Measurements from ENCODE around the gene SPCS3.
"Not testable (repeated sequence)": the region's sequence is repeated elsewhere in the genome, so short reads cannot be mapped to it uniquely, and the experiment has no call there.

SPCS3 gene

DNA sequence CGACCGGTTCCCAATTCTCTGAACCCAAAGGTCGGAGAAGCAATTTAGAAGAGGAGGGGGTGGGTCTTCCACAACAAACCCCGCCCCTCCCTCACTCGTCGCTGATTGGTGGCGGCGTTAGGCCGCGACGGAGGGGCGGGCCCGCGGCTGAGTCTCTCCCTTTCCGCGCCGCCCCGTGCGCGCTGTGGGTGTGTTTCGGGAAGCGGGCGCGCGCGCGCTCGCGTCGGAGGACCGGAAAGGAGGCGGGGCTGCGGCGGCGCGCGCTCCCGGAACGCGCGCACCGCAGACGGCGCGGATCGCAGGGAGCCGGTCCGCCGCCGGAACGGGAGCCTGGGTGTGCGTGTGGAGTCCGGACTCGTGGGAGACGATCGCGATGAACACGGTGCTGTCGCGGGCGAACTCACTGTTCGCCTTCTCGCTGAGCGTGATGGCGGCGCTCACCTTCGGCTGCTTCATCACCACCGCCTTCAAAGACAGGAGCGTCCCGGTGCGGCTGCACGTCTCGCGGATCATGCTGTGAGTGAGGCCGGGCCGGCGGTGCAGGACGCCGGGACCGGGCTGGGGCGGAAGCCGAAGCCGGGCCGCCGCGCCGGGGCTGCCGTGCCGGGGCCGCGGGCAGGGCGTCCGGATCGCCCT lies at the start of gene SPCS3:
TSS of gene SPCS3 (plus strand) at position 263 of the 636 bp plus-strand sequence. CDS start at position 374, 111 bp downstream.
- H3K27me3 Mint-ChIP-seq, result no peaks in the 10 kb centered on the region
- peaks cover 45% of the 10 kb centered on the region for H3K4me1 Mint-ChIP-seq
- ATAC-seq (peak; percentile 91), DNase-seq (peak; percentile 96)
- H3K27ac Mint-ChIP-seq, result peak within 1 kb of the TSS; percentile 90
- H3K36me3 Mint-ChIP-seq (ENCODE audit: low read depth), result peaks cover 26% of the 10 kb centered on the region
- H3K9me3 Mint-ChIP-seq, result no peaks in the 10 kb centered on the region
- H3K4me3 Mint-ChIP-seq, result peak within 1 kb of the TSS; percentile 92

DNA sequence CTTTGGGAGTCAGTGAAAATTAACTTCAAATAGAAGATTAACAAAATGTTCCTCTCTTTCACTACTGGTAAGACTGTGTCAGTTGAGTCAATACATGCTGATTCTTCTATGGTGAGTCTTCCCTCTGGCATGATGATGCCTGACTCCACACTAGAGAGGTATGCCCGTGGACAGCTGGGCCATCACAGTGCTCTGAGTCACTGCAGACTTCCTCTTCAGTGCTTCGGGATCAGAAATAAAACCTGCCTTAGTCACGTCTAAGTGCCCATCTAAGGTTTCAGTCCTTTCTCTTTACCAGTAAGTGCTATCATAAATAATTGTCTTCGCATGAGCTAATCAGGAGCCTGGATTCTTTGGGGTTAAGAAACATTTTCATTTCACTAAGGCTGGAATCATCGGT lies 49.1 kb upstream of the SPCS3 start:
- no peak overlapping the region for H3K4me3 Mint-ChIP-seq
- H3K9me3 Mint-ChIP-seq, result no peaks in the 10 kb centered on the region
- DNase-seq, result no peak
- no peak overlapping the region for H3K27ac Mint-ChIP-seq
- no peaks in the 10 kb centered on the region for H3K36me3 Mint-ChIP-seq (ENCODE audit: low read depth)
- peaks cover 6% of the 10 kb centered on the region for H3K27me3 Mint-ChIP-seq
- H3K4me1 Mint-ChIP-seq, result no peaks in the 10 kb centered on the region
- no peak for ATAC-seq

DNA sequence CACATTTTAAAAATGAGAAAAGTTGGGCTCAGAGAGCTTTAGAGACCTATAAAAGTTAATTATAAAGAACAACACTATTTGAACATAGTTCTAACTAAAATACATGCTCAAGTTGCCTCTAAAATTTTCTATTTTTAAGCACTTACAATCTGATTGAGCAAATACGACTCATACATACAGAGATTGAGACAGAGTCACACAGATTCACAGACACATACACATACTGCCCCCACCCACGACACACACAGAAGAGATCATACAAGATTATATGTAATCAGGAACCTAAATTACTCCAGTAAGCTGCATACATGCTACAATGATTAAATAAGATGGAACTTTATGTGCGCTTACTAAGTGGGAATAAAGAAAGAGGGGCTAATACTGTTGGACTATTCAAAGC lies 48.0 kb upstream of the SPCS3 start:
- H3K4me3 Mint-ChIP-seq, result no peak overlapping the region

DNA sequence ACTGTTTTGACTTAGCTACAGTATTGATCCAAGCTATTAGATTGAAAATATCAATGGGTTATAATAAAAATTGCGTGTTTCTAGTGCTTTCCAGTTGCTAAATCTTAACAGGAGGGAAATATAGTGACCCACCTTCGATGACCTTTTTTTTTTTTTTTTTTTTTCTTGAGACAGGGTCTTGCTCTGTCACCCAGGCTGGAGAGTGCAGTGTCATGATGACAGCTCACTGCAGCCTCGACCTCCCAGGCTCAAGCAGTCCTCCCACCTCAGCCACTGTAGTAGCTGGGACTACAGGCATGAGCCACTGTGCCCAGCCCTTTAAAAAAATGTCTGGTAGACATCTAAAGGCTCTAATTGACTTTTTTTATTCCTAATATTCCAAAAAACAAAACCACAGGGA lies 47.0 kb upstream of the SPCS3 start:
- H3K27me3 Mint-ChIP-seq, result peaks cover 10% of the 10 kb centered on the region
- ATAC-seq (no peak), DNase-seq (no peak)
- H3K27ac Mint-ChIP-seq, result no peak overlapping the region
- H3K36me3 Mint-ChIP-seq (ENCODE audit: low read depth), result no peaks in the 10 kb centered on the region
- no peaks in the 10 kb centered on the region for H3K4me1 Mint-ChIP-seq
- no peaks in the 10 kb centered on the region for H3K9me3 Mint-ChIP-seq
- no peak overlapping the region for H3K4me3 Mint-ChIP-seq

More for the DNA sequence above, 48.0 kb upstream of the SPCS3 start:
- no peaks in the 10 kb centered on the region for H3K4me1 Mint-ChIP-seq
- no peaks in the 10 kb centered on the region for H3K36me3 Mint-ChIP-seq (ENCODE audit: low read depth)
- no peak for DNase-seq
- H3K27me3 Mint-ChIP-seq, result peaks cover 6% of the 10 kb centered on the region
- H3K27ac Mint-ChIP-seq, result no peak overlapping the region
- ATAC-seq, result no peak
- no peaks in the 10 kb centered on the region for H3K9me3 Mint-ChIP-seq

DNA sequence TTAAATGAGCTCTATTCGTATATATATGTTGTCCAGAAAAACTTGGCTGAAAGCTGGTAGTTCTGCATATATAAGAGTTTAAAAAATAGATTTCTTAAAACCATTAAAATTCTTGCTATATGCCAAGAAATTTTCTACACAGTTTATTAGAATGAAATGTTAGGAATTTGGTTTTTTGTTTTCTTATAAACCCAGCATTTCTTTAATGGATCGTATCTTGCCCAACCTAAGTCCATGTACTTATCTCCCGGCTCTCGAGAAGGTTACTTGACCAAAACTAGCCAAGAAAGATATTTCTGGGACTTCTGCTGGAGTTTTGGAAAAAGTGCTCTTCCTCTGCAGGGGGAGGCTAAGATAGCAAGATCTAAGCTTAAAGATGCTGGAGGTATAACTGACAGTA lies 46.0 kb upstream of the SPCS3 start:
- Mint-ChIP-seq H3K4me1 (no peaks in the 10 kb centered on the region), H3K27ac (no peak overlapping the region), H3K36me3 (ENCODE audit: low read depth) (no peaks in the 10 kb centered on the region), H3K4me3 (no peak overlapping the region), H3K27me3 (peaks cover 10% of the 10 kb centered on the region), H3K9me3 (no peaks in the 10 kb centered on the region)
- ATAC-seq, result no peak
- no peak for DNase-seq

DNA sequence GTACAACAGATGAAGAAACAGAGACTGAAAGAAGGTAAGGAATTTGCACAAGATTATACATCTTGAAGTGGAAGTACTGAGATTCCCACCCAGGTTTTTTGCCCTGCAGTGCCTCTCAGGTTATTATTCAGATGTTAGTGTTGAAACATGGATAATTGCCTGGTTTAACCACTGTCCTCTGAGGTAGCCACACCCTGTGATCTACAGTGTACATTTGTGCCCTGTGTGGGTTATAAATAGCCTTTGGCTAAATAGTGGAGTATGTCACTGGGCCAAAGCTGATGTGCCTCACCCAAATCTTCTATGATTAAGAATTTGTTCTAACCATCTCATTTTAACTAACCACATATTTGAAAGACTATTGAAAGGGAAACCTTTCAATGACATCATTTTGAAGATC lies 45.3 kb upstream of the SPCS3 start:
- ATAC-seq, result no peak
- H3K4me1 Mint-ChIP-seq, result no peaks in the 10 kb centered on the region
- H3K27ac Mint-ChIP-seq, result no peak overlapping the region
- peaks cover 12% of the 10 kb centered on the region for H3K27me3 Mint-ChIP-seq
- H3K36me3 Mint-ChIP-seq (ENCODE audit: low read depth), result no peaks in the 10 kb centered on the region
- no peak overlapping the region for H3K4me3 Mint-ChIP-seq
- H3K9me3 Mint-ChIP-seq, result no peaks in the 10 kb centered on the region
- no peak for DNase-seq

DNA sequence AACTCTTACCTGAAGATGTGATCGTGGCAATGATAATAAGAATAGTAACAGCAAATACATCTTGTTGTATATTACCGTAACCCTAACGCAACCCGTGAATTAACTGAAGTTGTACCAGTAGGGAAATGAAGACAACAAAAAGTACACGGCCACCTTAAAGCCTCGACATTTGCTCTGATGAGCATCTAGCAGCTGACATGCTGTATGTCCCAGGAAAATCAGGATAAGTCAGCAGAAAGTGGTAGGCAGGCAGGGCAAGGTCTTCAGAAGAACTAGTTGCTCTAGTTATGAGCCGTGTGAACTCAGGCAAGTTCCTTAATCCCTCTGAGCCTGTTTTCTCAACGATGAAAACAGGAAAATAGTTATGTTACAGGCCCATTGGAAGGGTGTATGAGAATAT lies 43.1 kb upstream of the SPCS3 start:
- H3K9me3 Mint-ChIP-seq, result no peaks in the 10 kb centered on the region
- H3K27ac Mint-ChIP-seq, result no peak overlapping the region
- ATAC-seq (no peak), DNase-seq (no peak)
- H3K27me3 Mint-ChIP-seq, result peaks cover 16% of the 10 kb centered on the region
- no peaks in the 10 kb centered on the region for H3K36me3 Mint-ChIP-seq (ENCODE audit: low read depth)
- no peak overlapping the region for H3K4me3 Mint-ChIP-seq
- H3K4me1 Mint-ChIP-seq, result no peaks in the 10 kb centered on the region

DNA sequence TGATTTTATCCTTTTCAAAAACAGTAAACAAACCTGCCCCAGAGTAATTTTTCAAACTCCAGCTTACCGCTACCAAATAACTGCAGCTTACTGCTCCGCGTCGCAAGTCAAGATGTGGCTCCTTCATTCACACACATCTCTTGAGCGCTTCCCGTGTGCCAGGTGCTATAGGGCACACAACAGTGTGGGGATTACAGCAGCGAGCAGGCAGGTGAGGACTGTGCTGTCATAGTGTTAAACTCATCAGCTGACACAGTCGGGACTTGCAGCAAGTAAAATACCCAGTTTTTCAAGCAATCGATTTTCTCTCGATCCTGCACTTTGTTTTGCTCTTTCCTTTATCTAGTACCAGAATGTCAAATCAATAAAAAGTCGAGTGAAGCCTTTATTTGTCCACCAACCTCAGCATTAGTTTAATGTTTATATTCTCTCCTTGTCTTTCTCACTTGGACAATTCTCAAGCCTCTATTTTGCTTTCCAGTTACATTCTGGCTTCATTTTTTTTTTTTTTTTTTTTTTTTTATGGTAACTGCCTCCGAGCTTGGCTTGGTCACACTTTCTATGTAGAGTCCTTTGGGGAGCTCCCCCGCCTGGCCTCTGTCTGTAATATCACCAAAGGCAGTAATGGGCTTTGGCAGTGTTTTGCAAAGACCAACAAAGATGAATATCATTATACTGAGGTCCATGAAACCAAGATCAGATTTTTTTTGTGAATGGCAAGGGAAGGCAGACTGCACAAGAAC lies 42.4 kb upstream of the SPCS3 start:
- ATAC-seq, result peak; percentile 65
- no peaks in the 10 kb centered on the region for H3K36me3 Mint-ChIP-seq (ENCODE audit: low read depth)
- H3K9me3 Mint-ChIP-seq, result no peaks in the 10 kb centered on the region
- DNase-seq, result peak; percentile 23
- H3K27me3 Mint-ChIP-seq, result peaks cover 13% of the 10 kb centered on the region
- H3K4me3 Mint-ChIP-seq, result no peak overlapping the region
- no peak overlapping the region for H3K27ac Mint-ChIP-seq
- no peaks in the 10 kb centered on the region for H3K4me1 Mint-ChIP-seq

DNA sequence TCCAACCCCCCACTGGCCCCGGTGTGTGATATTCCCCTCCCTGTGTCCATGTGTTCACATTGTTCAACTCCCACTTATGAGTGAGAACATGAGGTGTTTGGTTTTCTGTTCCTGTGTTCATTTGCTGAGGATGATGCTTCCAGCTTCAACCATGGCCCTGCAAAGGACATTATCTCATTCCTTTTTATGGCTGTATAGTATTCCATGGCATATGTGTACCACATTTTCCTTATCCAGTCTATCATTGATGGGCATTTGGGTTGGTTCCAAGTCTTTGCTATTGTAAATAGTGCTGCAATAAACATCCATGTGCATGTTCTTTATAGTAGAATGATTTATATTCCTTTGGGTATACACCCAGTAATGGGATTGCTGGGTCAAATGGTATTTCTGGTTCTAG lies 40.2 kb upstream of the SPCS3 start:
- not testable (repeated sequence) for H3K9me3 Mint-ChIP-seq; H3K4me3 Mint-ChIP-seq; ATAC-seq; DNase-seq; H3K27ac Mint-ChIP-seq; H3K36me3 Mint-ChIP-seq (ENCODE audit: low read depth); H3K4me1 Mint-ChIP-seq
- peaks cover 15% of the 10 kb centered on the region for H3K27me3 Mint-ChIP-seq

DNA sequence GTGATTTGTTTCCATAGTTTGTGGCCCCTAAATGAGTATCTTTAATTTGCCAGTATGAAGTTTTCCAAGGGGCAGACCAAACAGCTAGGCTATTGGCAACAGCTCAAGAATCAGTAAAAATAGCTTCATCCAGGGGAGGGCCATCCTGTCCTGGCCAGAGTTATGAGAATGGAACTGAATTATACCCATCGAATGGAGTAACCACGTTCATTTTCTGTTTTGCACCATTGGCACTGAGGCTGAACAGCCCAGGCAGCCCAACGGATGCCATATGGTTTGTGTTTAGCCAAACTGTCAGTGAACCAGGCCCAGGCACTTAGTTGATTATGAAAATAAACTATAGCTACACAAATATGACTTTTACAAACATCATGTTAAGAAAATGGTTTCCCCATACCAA lies 33.0 kb upstream of the SPCS3 start:
- ATAC-seq, result no peak
- no peak for DNase-seq
- H3K4me1 Mint-ChIP-seq, result no peaks in the 10 kb centered on the region
- H3K9me3 Mint-ChIP-seq, result no peaks in the 10 kb centered on the region
- no peak overlapping the region for H3K27ac Mint-ChIP-seq
- H3K27me3 Mint-ChIP-seq, result peaks cover 4% of the 10 kb centered on the region
- H3K36me3 Mint-ChIP-seq (ENCODE audit: low read depth), result no peaks in the 10 kb centered on the region
- H3K4me3 Mint-ChIP-seq, result no peak overlapping the region

DNA sequence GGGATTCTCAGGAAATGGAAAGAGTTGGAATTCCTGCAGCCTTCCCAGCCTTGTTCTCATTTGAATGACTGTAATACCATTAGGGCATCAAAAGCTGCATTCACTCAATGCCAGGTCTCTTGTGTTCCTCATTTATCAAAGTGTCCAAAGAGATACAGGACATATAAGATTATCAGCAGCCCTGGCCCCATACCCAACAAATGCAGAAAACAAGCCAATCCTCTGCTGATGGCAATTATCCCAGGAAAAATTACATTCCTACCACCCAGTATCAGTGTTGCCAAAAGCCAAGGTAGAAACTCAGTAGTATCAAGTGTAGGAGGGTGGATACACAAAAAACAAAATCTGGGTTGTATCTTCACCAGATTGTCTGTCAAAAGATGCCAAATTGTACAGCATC lies 32.2 kb upstream of the SPCS3 start:
- H3K4me3 Mint-ChIP-seq, result no peak overlapping the region
- no peaks in the 10 kb centered on the region for H3K36me3 Mint-ChIP-seq (ENCODE audit: low read depth)
- peaks cover 3% of the 10 kb centered on the region for H3K27me3 Mint-ChIP-seq
- H3K4me1 Mint-ChIP-seq, result no peaks in the 10 kb centered on the region
- no peaks in the 10 kb centered on the region for H3K9me3 Mint-ChIP-seq
- H3K27ac Mint-ChIP-seq, result no peak overlapping the region
- DNase-seq (no peak), ATAC-seq (no peak)

DNA sequence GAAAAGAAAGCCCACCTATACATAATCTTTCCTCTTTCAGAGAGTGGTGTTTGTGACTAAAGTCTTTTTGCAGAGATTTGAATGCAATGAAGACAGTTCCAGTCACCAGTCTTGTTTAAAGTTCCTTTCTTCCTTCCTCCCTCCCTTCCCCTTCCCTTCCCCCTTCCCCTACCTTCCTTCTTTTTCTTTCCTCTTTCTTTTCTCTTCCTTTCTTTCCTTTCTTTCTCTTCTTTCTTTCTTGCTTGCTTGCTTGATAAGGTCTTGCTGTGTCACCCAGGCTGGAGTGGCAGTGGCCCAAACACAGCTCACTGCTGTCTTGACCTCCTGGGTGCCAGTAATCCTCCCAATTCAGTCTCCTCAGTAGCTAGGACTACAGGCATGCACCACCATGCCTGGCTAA lies 31.7 kb upstream of the SPCS3 start:
- Mint-ChIP-seq H3K27ac (no peak overlapping the region), H3K27me3 (peaks cover 1% of the 10 kb centered on the region), H3K4me3 (no peak overlapping the region), H3K9me3 (no peaks in the 10 kb centered on the region), H3K4me1 (no peaks in the 10 kb centered on the region), H3K36me3 (ENCODE audit: low read depth) (no peaks in the 10 kb centered on the region)
- no peak for DNase-seq
- no peak for ATAC-seq

DNA sequence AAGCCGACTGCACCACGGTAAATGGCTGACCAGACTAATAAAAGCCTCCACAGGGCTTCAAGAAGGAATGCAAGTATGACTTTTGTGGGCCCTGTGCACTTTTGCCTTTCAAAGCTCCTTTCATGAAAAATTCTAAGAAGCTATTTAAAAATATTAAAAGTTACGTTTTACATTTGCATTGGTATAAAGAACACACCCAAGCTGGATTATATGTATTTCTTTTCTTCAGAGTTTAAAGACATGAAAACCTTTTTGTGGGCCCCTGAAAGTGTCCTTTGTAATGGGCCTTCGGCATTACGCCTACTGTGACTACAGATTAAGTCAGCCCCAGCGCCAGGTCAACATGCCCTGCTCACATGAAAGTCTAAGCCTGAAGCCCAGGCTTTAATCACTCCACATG lies 30.2 kb upstream of the SPCS3 start:
- DNase-seq (no peak), ATAC-seq (no peak)
- H3K9me3 Mint-ChIP-seq, result no peaks in the 10 kb centered on the region
- no peak overlapping the region for H3K27ac Mint-ChIP-seq
- peaks cover 1% of the 10 kb centered on the region for H3K27me3 Mint-ChIP-seq
- H3K36me3 Mint-ChIP-seq (ENCODE audit: low read depth), result no peaks in the 10 kb centered on the region
- H3K4me3 Mint-ChIP-seq, result no peak overlapping the region
- H3K4me1 Mint-ChIP-seq, result no peaks in the 10 kb centered on the region

DNA sequence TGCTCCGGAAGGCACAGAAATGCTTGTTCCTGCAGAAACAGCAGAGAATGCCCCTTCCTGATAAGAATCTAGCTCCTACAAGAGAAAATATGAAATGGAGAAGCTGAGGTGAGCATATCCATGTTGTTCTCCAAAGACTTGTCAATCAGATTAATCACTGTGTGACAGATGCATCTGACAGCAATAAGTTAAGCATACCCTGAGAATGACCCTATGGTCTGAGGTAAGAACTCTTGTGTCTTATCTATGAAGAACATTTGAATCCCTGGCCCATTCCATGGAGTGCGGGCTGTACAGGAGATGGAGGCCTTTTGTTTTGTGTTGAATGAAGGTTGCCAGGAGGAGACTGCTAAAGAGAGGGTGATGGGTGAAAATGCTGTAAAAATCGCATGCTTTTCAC lies 29.2 kb upstream of the SPCS3 start:
- H3K27me3 Mint-ChIP-seq, result peaks cover 1% of the 10 kb centered on the region
- no peak overlapping the region for H3K4me3 Mint-ChIP-seq
- no peaks in the 10 kb centered on the region for H3K9me3 Mint-ChIP-seq
- H3K4me1 Mint-ChIP-seq, result no peaks in the 10 kb centered on the region
- ATAC-seq, result no peak
- no peaks in the 10 kb centered on the region for H3K36me3 Mint-ChIP-seq (ENCODE audit: low read depth)
- no peak overlapping the region for H3K27ac Mint-ChIP-seq
- DNase-seq, result no peak

DNA sequence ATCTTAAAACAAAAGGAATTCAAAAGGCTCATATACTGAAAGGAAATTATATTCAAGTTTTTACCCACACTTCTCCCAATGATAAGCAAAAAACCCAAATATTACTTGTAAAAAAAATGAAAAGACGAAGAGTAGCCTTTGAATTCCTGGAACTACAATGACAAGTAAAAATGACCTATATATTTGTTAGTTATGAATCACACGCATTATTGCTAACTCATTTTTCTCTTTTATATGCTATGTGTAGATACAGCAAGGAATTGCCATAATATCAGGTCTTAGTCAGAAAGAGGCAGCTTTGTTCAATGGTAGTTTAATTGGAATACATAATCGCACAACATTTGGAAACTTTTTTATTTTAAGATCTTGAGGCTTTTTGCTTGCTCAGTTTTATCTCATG lies 28.0 kb upstream of the SPCS3 start:
- DNase-seq (no peak), ATAC-seq (no peak)
- Mint-ChIP-seq H3K27ac (no peak overlapping the region), H3K9me3 (no peaks in the 10 kb centered on the region), H3K27me3 (peaks cover 1% of the 10 kb centered on the region), H3K36me3 (ENCODE audit: low read depth) (no peaks in the 10 kb centered on the region), H3K4me3 (no peak overlapping the region), H3K4me1 (no peaks in the 10 kb centered on the region)
